Liver (tissue), 3 donors: ENCODE results near the gene BRCA2.

Experiments used
- ATF3 ChIP-seq: IDR thresholded peaks from 2 replicates; pipeline ENCODE4 v1.6.1; 2016; ENCODE audit warnings: antibody characterized with exemption
- EGR1 ChIP-seq, 2 donors: IDR thresholded peaks; 2 replicates each; pipeline ENCODE4 v1.6.1; 2016 to 2018; ENCODE audit warnings: antibody characterized with exemption in 2 of 2, low read depth in 2 of 2
- FOXA1 ChIP-seq: IDR thresholded peaks from 2 replicates; pipeline ENCODE4 v1.6.1; 2016; ENCODE audit warnings: antibody characterized with exemption
- GABPA ChIP-seq, 2 donors: IDR thresholded peaks in 1 of 2; conservative IDR thresholded peaks in 1 of 2; 2 replicates each; pipeline ENCODE4 v1.6.1; 2016; ENCODE audit warnings: antibody characterized with exemption in 2 of 2, mild to moderate bottlenecking in 1 of 2, moderate library complexity in 1 of 2
- JUND ChIP-seq, 2 donors: IDR thresholded peaks; 2 replicates each; pipeline ENCODE4 v1.6.1; 2016; ENCODE audit warnings: antibody characterized with exemption in 2 of 2
- NR2F2 ChIP-seq: IDR thresholded peaks from 2 replicates; pipeline ENCODE4 v1.6.1; 2016; ENCODE audit warnings: antibody characterized with exemption
- RAD21 ChIP-seq, 2 donors: IDR thresholded peaks; 2 replicates each; pipeline ENCODE4 v1.6.1; 2016; ENCODE audit warnings: antibody characterized with exemption in 2 of 2, mild to moderate bottlenecking in 2 of 2
- REST ChIP-seq: IDR thresholded peaks from 2 replicates; pipeline ENCODE4 v1.6.1; 2016; ENCODE audit warnings: antibody characterized with exemption, mild to moderate bottlenecking
- RXRA ChIP-seq, 2 donors: IDR thresholded peaks; 2 replicates each; pipeline ENCODE4 v1.6.1; 2017 to 2018; ENCODE audit warnings: antibody characterized with exemption in 2 of 2, mild to moderate bottlenecking in 1 of 2
- TAF1 ChIP-seq: conservative IDR thresholded peaks from 2 replicates; pipeline ENCODE4 v1.6.1; 2016; ENCODE audit warnings: antibody characterized with exemption, mild to moderate bottlenecking
- YY1 ChIP-seq: IDR thresholded peaks from 2 replicates; pipeline ENCODE4 v1.6.1; 2016; ENCODE audit warnings: antibody characterized with exemption, mild to moderate bottlenecking
- ZBTB33 ChIP-seq: IDR thresholded peaks from 2 replicates; pipeline ENCODE4 v1.6.1; 2016; ENCODE audit warnings: antibody characterized with exemption
- TF ChIP-seq, protein P1 (sequence below): fragments of 150-350 bp; IDR thresholded peaks from 2 replicates; pipeline ENCODE4 v1.5.1; 2017; ENCODE audit warnings: improper control_type of control experiment, low read depth, low read length; ENCODE audit not compliant: missing input control
- TF ChIP-seq, protein P2 (sequence below): IDR thresholded peaks from 2 replicates; pipeline ENCODE4 v1.6.1; 2016; ENCODE audit warnings: antibody characterized with exemption
- donor health status: healthy.
- donor health status: healthy.

DNA sequence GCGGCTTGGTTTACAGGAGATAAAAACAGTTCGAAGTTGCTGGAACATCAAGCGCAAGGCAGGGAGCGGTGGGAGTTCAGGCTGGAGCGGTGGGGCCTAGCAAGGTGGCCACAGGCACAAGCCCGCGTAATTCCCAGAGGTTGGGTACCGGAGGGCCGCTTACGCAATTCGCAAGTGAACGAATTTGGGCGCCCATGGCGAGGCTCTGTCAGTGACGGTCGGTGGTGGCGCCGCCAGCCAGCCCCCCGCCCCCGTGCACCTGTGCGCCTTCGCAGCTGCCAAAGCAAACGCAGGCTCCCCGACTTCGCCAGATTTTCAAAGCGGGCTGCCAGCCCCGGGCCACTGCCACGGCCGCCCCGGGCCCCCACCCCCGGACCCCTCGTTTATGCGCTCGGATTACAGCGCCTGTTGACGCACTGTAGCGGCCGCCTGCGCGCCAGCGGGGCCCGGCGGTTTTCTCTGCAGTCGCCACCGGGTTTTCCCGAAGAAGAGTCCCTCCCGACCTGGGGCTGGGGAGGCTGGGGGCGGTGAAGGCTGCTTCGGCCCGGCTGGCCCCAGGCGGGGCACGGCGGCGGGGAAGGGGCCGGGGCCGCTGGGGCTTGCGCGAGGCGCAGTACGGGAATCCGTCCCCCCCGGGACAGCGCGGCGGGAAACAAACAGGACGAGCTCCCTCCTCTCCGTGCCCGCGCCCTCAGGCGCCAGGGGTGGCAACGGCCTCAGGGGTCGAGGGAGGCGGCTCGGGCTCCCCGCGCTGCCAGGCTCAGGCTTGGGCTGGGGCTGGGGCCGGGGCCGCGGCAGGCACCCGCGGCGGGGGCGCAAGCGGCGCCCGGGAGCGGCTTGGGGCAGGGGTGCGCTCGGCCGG is 111.9 kb downstream of the BRCA2 start:
- TF ChIP-seq REST (no peak), NR2F2 (no peak), FOXA1 (no peak), TAF1 (no peak), GABPA (IDR thresholded peaks at IDR 0.05 in 1 of 2, conservative IDR thresholded peaks at IDR 0.05 in 1 of 2) (no peak), ZBTB33 (no peak), RAD21 (IDR thresholded peaks at IDR 0.05) (no peak), JUND (IDR thresholded peaks at IDR 0.05) (no peak), ATF3 (no peak), YY1 (peak; percentile 82), EGR1 (IDR thresholded peaks at IDR 0.05; ENCODE audit: low read depth in 2 of 2) (peak in 1 of 2 donors; percentile 15), RXRA (IDR thresholded peaks at IDR 0.05) (no peak)
- TF ChIP-seq, protein P1, sequence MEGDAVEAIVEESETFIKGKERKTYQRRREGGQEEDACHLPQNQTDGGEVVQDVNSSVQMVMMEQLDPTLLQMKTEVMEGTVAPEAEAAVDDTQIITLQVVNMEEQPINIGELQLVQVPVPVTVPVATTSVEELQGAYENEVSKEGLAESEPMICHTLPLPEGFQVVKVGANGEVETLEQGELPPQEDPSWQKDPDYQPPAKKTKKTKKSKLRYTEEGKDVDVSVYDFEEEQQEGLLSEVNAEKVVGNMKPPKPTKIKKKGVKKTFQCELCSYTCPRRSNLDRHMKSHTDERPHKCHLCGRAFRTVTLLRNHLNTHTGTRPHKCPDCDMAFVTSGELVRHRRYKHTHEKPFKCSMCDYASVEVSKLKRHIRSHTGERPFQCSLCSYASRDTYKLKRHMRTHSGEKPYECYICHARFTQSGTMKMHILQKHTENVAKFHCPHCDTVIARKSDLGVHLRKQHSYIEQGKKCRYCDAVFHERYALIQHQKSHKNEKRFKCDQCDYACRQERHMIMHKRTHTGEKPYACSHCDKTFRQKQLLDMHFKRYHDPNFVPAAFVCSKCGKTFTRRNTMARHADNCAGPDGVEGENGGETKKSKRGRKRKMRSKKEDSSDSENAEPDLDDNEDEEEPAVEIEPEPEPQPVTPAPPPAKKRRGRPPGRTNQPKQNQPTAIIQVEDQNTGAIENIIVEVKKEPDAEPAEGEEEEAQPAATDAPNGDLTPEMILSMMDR: no peak
- TF ChIP-seq, protein P2, sequence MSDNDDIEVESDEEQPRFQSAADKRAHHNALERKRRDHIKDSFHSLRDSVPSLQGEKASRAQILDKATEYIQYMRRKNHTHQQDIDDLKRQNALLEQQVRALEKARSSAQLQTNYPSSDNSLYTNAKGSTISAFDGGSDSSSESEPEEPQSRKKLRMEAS: no peak
